ENCODE data around the gene BCL2L1.

BCL2L1 gene

DNA sequence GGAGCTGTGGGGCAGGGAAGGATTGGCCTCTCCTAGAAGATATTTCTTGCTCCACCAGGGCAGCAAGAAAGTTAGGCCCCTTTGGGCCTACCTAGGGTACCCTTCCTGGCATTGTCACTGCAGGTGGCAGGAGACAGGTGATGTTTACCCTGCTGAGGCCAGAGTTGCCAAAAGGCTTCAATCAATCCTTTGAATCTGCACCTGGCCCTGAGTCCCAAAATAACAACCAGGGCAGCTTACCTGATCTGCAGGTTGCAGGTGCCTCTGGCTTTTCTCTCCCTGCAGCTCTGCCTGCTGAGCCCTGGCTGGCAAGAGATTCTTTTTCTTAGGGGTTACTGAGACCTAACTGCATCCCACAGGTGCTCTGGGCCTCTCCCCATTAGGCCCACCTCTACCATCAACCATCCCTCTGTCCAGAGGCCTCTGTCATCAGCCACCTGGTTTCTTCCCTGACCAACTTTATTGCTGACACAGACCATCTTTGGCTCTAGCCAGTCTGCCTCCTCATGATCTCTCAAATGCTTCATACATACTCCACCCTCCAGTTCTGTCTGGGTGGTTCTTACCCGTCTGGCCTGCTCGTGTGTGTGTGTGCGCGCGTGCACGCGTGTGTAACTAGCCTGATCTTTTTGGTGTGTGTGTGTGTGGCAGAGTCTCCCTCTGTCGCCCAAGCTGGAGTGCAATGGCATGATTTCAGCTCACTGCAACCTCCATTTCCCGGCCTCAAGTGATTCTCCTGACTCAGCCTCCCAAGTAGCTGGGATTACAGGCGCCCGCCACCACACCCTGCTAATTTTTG is 13.7 kb downstream of the BCL2L1 start:
- no peak for DNase-seq (ENCODE audit: low read depth in 2 of 2)

DNA sequence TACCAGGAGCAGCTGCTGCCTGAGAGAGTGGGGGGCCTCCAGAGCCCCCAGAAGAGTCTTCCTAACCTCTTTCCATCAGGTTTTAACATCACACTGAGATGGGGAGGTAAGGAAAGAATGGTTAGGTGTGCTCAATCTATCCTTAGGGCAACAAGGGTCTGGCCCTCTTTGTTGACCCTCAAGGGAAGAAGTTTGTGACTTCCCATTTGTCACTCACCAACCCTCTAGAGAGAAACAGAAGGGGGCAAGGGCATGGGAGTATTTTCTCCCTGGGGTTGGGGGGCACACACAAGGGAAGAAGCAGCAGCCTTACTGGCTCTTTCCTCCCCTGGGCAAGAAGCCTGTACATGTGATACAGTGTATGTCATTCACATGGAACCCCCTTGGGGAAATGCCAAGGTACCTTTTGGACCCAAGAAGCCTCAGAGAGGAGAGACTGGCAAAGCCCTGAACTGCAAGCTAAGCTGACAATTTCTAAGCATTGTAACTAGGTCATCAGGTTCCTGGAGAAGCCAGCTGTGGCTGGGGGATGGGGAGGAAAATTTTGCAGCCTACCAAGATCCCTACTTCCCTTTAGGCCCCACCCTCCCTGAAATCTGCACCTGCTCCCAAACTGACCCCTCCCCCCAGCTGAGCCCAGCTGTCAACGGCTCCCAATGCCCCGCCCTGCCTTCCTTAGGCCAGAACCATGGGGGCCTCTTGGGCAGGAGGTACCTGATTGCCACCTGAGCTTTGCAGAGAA is 14.5 kb downstream of the BCL2L1 start:
- no peak for DNase-seq (ENCODE audit: low read depth in 2 of 2)

DNA sequence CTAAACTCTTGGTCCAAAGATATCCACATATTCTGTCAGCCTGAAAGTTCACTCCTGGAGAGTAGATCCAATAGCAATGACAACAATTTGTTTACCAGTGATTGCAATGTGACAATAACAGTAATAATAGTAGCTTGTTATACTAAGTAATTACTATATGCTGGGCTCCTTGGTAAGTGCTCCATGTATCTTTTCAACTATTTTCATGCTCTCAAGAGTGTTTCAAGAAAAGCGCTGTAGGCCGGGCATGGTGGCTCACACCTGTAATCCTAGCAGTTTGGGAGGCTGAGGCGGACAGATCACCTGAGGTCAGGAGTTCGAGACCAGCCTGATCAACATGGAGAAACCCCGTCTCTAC is 15.4 kb downstream of the BCL2L1 start:
- no peak for DNase-seq (ENCODE audit: low read depth in 2 of 2)

DNA sequence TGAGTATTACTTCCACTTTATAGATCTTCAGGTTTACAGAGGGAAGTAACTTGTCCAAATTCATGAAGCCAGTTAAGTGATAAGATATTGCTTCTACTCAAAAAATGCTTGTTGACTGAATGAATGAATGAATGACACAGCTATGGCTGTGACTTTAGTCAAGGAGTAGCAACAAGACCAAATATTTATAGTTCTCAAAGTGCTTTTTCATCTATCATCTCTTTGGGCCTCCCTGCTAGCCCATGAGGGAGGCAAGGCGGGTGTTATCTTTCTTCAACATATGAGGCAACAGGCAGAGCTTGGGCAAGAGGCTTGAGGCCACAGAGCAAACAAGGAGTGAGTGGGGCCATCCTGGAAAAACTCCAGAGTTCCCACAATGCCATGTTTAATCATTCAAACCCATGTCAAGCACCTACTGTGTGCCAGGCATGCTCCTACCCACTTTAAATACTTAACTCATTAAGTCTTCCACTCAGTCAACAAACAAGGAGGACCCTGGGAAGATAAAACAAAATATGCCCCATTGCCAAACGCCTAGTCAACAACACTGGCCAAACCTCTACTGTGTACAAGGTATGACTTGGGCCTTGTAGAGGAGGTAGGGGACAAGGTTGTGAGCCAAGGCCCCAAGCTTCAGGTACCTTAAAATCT is 15.9 kb downstream of the BCL2L1 start:
- DNase-seq (ENCODE audit: low read depth in 2 of 2), result no peak

DNA sequence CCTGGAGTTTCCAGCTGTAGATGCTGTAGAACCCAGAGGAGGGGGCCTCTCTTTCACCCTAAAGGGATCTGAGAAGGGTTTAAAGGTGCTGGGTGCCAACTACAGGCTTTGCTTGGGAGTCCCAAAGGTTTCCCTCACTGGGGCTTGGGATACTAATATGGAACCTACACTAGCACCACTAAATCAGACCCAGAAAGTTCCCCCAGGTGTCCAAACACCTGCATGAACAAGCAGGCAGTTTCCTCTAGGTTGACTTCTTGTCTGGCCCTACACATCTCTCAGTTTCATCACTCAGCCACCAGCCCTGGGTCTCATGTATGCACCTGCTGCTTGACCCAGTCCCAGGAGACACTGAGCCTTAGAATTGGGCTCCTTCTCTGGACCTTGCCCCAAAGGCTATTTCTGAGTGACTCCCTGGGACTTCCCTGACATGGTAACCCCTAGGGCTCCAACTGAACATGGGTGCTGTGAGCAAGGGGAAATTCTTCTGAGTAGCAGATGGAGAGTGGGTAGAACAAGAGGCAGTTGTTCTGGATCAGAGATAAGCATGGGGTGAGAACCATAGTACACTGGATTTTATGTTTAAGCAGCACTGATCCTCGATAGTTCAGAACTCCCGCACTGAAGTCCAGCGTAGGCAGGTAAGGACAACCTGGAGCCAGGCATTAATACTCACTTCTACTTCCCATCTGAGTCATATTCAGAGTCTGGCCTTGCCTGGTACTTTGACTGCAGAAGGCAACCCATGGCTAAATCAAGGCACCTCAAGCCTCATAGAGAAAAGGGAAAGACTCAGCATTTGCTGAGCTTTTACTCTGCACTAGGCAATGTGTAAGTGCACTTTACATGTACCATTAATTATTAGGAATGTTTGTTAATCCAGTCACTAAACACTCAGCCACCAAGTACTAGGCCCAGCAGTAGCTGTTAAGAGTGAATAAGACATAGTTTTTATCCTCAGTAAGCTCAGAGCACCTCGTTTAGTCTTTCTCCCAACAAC is 16.8 kb downstream of the BCL2L1 start:
- DNase-seq (ENCODE audit: low read depth in 2 of 2), result no peak

DNA sequence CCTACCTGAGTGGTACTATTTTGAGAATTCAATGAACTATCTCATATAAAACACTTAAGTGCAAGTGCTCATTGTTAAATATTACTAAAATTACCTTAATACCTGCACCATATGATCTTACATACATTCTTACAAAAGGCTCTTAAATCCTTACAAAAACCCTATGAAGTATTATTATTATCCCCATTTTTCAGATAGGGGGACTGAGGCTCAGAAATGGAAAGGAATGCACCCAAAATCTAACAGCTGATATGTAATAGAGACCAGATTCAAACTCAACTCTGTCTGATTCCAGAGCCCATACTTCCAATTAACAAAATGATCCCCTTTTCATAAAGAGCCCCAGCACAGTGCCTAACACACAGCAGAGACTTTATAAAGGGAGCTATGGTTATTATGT is 17.5 kb downstream of the BCL2L1 start:
- no peak for DNase-seq (ENCODE audit: low read depth in 2 of 2)

DNA sequence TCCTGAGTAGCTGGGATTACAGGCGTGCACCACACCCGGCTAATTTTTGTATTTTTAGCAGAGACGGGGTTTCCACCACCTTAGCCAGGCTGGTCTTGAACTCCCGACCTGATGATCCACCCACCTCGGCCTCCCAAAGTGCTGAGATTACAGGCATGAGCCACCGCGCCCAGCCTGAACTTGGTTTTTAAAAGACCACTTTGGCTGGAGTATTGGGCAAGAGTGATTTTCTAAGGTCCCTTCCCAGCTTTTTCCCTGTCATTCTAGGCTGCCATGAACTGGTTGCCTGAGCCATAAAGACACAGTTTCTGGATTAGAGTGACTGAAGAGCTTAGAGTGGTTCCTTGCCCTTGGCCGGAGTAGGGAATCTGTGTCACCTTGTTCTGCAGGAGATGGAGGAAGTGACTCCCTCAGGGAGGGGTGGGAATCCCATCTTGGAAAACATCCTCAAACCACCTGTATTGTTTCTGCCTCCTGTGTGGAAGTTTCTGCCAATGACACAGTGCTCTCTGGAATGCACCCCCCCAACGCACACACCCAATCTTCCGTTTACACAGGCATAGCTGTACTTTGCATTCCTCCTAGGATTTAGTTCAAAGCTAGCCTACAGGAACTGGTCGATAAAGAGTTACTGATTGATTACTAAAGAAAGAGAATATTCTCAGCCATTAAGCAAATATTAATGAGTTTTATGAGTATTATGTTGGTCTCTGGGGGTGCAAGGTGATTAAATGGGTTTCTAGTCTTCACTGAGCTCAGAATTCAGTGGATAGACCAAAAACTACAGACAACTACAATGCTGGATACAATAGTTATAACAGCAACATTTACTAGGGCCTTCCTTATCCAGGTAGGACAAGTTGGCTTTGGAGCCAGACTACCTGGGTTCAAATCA is 18.2 kb downstream of the BCL2L1 start:
- DNase-seq (ENCODE audit: low read depth in 2 of 2), result no peak

DNA sequence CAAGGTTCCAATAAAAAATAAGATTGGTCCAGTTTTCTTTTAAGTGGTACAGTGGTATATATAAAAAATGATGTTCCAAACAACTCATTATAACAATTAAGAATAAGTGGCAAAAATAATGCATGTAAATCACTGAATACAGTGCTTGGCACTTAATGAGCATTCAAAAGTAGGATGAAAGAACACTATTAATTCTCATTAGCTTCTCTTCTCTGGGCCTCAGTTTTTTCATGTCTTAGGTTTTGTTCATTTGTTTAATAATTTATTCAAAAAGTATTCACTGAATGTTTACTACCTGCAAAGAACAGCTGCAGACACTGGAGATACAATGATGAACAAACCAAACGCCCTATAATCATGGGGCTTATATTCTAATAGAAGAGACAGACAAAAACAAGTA is 21.1 kb downstream of the BCL2L1 start:
- DNase-seq (ENCODE audit: low read depth in 2 of 2), result no peak

DNA sequence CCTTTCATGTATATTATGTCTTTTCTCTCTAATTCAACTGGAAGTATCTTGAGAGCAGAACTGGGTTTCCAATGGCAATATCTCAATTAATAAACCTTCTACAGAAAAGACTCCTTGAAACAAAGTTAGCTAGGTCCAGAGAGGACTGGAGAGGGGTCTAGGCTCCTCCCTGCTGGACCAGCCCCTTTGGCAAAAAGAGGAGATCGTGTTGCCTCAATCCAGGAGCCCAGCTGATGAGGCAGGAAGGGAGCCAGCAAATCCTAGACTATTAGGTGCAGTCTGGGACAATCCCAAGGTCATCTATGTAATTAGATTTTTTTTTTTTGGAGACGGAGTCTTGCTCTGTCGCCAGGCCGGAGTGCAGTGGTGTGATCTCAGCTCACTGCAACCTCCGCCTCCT is 21.9 kb downstream of the BCL2L1 start:
- DNase-seq (ENCODE audit: low read depth in 2 of 2), result no peak

DNA sequence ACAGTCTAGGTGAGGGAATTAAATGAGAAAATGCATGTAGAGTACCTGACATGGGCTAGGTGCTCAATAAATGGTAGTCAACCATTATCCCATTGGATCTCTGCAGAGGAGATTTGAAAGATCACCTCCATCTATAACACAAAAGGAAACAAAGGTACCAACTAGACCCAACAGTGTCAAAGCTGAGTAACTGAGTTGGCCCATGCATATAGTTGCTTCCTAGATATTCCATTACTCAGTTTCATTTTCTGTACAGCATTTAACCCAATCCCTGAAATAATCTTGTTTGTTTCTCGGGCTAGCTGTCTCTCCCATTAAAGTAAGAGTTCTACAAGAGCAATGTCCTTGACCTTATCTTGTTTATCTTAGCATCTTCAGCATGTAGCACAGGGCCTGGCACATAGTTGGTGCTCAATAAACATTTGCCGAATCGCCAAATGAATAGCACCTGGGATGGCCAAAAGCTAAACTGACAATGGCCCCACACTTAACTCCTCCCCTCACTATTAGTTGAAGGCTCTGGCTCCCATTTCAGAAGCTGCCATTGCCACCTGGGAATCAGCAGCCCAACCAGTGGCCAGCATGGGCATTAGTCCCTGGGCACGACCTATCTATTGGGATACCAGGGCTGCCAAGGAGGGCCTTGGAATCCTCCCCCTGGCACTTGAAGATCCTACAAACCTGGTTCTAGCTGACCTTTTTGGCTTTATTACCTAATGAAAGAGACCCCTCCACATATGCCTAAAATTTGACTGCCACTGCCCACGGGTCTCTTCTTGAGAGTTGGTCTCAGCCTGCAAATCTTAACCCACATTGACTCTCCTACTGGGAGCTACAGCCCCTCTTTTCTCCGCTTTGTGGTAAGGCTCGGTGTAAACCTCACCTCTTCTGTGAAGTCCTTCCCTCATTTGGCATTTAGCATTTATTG is 22.6 kb downstream of the BCL2L1 start:
- DNase-seq (ENCODE audit: low read depth in 2 of 2), result no peak

DNA sequence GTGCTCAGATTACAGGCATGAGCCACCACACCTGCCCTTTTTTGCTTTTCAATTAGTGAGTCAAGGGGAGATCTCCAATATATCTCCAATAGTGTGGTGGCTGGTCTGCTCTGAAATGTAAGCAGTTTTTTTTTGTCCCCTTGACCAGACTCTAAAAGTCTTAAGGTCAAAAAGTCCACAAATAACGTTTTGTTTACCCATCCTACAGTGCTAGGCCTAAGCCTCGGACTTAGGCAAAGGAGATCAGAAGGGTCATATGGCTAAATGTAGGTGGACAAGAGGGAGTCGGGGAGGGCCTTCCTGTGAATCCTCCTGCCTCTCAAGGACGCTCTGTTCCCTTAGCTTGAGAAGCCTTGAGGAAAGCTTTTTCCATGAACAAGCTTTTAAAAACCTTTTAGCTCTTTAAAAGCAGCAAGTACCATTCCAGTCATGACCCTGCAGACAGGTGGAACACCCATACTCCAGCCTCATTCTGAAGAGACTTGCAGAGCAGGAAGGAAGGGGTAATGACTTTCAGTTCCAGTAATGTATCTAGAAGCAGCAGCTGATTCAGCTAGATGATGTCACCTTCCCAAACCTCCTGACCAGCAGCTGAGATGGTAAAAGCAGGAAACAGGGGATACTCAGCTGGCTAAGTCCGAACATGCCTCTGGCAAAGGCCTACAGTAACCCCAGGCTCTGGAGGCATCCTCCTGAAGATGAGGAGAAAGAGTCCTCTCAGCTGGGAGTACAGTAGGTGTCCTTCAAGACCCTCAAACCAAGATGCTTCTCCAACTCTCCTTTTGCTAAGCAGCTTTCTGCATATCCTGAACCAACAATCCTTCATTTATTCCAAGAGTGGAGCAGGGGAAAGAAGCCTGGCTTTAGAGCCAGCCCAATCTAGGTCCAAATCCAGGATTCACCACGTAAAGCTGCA is 23.6 kb downstream of the BCL2L1 start:
- no peak for DNase-seq (ENCODE audit: low read depth in 2 of 2)

DNA sequence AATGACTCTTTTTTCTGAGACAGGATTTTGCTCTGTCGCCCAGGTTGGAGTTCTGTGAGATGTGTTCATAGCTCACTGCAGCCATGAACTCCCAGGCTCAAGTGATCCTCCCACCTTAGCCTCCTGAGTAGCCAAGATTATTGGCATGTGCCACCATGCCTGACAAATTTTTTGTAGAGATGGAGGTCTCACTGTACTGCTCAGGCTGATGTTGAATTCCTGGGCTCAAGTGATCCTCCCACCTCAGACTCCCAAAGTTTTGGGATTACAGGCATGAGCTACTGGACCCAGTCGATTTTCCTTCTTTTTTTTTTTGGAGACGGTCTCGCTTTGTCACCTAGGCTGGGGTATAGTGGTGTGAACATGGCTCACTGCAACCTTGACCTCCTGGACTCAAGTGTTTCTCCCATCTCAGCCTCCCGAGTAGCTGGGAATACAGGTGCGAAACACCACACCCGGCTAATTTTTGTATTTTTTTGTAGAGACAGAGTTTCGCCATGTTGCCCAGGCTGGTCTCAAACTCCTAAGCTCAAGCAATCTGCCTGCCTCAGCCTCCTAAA is 24.3 kb downstream of the BCL2L1 start:
- no peak for DNase-seq (ENCODE audit: low read depth in 2 of 2)

DNA sequence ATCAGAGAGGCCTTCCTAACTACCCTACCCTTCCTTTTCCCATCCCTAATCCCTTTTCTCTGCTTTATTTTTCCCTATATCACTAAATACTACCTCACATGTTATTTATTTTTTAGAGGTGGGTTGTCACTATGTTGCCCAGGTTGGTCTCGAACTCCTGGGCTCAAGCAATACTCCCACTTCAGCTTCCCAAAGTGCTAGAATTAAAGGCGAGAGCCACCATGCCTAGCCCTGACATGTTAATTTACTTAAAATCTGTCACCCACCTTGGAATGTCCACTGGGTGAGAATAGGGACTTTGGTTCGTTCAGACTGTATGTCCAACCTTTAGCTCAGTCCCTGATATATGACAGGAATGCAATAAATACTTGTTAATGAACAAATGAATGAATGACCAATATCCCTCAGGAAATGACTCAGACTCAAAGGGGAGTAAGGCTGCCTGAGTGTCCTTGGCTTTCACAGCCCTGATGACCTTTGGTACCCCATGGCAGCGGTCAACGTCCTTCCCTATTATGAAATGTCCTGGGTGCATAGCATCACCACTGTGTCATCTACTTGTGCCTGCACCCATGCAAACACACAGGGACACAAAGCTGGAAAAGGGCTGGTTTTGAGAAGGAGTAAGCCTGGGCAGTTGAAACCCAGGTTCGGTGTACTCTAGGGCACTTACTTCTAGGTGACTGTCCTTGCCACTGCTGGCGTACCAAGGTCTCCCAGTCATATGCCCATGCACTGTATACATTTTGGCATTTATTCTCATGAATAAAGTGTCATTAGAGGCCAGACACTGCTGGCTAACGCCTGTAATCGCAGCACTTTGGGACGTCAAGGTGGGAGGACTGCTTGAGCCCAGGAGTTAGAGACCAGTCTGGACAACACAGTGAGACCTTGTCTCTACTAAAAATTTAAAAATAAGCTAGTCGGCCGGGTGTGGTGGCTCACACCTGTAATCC is 26.5 kb downstream of the BCL2L1 start:
- DNase-seq (ENCODE audit: low read depth in 2 of 2), result no peak

DNA sequence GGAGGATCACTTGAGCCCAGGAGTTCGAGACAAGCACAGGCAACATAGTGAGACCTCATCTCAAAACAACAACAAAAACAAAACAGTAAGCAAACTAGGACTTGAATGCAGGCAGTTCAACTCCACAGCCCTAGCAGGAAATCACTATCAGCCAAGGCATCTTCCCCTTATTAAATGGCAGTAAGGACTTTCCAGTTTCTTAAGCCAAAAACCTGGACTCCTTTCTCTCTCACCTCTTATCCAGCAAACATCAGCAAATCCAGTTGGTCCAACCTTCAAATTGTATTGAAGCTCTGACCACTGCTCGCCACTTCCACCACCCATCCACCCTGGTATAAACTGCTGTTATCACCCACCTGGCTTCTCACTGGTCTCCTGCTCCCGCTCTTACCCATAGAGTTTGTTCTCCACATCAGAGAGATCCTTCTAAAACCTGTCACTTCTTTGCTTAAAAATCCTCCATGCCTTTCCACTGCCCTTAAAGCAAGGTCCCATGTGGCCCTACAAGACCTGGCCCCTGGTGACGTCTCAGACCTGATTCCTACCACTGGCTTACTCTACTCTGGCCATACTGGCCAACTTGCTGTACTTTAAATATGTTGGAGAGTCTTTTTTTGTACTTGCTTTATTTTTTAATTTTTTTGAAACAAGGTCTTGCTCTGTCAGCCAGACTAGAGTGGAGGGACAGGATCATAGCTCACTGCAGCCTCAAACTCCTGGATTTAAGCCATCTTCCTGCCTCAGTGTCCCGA is 27.6 kb downstream of the BCL2L1 start:
- no peak for DNase-seq (ENCODE audit: low read depth in 2 of 2)

DNA sequence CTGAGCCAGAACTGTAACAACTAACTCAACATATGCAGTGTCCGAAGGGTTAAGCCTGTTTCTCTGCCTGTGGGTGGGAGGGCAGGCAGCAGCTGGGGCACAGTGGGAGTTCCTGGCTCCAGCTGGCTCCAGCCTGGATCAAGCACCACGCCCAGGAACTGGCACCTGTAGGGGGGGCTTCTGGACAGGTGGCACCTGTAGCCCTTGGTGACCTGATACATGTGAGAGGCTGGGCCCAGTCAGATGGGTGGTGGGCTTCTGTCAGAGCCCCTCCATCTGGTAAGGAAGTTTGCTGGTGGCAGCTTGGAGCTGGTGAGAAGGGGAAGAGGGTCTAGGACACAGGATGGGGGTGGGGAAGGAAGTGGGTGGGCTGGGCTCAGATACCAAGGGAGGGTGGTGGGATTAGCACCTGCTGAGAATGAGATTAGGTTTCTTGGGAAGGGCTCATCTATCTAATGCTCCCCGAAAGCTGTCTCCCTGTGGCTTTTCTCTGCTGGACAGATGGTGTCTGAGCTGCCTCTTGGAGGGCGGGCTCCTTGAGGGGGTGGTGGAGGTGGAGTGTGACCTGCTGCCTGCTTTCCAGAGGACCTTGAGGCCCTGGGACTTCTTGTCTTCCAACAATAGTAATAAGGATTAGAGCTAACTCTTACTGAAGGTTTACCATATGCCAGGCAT is 28.5 kb downstream of the BCL2L1 start:
- DNase-seq (ENCODE audit: low read depth in 2 of 2), result no peak

DNA sequence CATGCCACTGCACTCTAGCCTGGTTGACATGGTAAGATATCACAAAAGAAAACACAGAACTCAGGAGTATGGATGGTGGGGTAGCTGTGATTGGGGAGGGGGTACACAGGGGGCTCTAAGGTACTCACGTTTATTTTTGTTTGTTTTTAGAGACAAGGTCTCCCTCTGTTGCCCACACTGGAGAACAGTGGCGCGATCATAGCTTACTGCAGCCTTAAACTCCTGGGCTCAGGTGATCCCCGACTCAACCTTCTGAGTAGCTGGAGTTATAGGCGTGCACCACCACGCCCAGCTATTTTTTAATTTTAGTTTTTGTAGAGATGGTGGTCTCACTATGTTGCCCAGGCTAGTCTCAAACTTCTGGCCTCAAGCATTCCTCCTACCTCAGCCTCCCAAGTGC is 29.3 kb downstream of the BCL2L1 start:
- DNase-seq (ENCODE audit: low read depth in 2 of 2), result no peak

All from activated CD4-positive, alpha-beta T cell treated with anti-CD3 and anti-CD28 coated beads for 24 hours (primary cell).